Activated T-cell treated with anti-CD3 and anti-CD28 coated beads, Interleukin-2, amount 50 U/mL, for 24 hours (primary cell): ENCODE measurements around the gene CLEC19A.

Experiments used
- DNase-seq: peaks from one replicate; pipeline ENCODE4 v3.0.0-alpha.2; 2020
- H3K27ac Mint-ChIP-seq: 2 replicates; pipeline ENCODE4 v1.8.0; 2020; ENCODE audit warnings: mild to moderate bottlenecking, mixed read lengths
- H3K27me3 Mint-ChIP-seq: 2 replicates; pipeline ENCODE4 v1.8.0; 2020; ENCODE audit warnings: mixed read lengths
- H3K36me3 Mint-ChIP-seq: 2 replicates; pipeline ENCODE4 v1.8.0; 2020; ENCODE audit warnings: low read depth, mixed read lengths
- H3K4me1 Mint-ChIP-seq: 2 replicates; pipeline ENCODE4 v1.8.0; 2020; ENCODE audit warnings: low read depth, mixed read lengths
- H3K4me3 Mint-ChIP-seq: 2 replicates; pipeline ENCODE4 v1.8.0; 2020; ENCODE audit warnings: mild to moderate bottlenecking, moderate library complexity, mixed read lengths
- H3K9me3 Mint-ChIP-seq: 2 replicates; pipeline ENCODE4 v1.8.0; 2020; ENCODE audit warnings: mixed read lengths

CLEC19A gene

GRCh38 chr16:19285431-19285830 is at the start of gene CLEC19A:
Gene CLEC19A (plus strand): TSS chr16:19285731. CDS start chr16:19285852, 121 bp downstream.
- no peak within 1 kb of the TSS for H3K4me3 Mint-ChIP-seq
- H3K9me3 Mint-ChIP-seq = no peaks in the 10 kb centered on the region
- no peaks in the 10 kb centered on the region for H3K36me3 Mint-ChIP-seq
- no peak within 1 kb of the TSS for H3K27ac Mint-ChIP-seq
- peaks cover 20% of the 10 kb centered on the region for H3K27me3 Mint-ChIP-seq
- H3K4me1 Mint-ChIP-seq = peaks cover 6% of the 10 kb centered on the region
- DNase-seq = no peak

- no peak overlapping the region for H3K27ac Mint-ChIP-seq
- no peak for DNase-seq
- no peak overlapping the region for H3K4me3 Mint-ChIP-seq
- H3K4me1 Mint-ChIP-seq = no peaks in the 10 kb centered on the region
- no peaks in the 10 kb centered on the region for H3K36me3 Mint-ChIP-seq
- H3K9me3 Mint-ChIP-seq = peaks cover 21% of the 10 kb centered on the region
- H3K27me3 Mint-ChIP-seq = no peaks in the 10 kb centered on the region
Observed at GRCh38 chr16:19235886-19236285, 49.6 kb upstream of the CLEC19A start.

- no peak for DNase-seq
Observed at GRCh38 chr16:19236561-19237209, 48.8 kb upstream of the CLEC19A start.

GRCh38 chr16:19238406-19238805 is 47.1 kb upstream of the CLEC19A start:
- Mint-ChIP-seq H3K4me3 (no peak overlapping the region), H3K9me3 (peaks cover 21% of the 10 kb centered on the region), H3K4me1 (no peaks in the 10 kb centered on the region), H3K27ac (no peak overlapping the region), H3K36me3 (no peaks in the 10 kb centered on the region), H3K27me3 (no peaks in the 10 kb centered on the region)
- no peak for DNase-seq

More at GRCh38 chr16:19236561-19237209, 48.8 kb upstream of the CLEC19A start:
- no peaks in the 10 kb centered on the region for H3K4me1 Mint-ChIP-seq
- no peak overlapping the region for H3K4me3 Mint-ChIP-seq
- no peak overlapping the region for H3K27ac Mint-ChIP-seq
- H3K27me3 Mint-ChIP-seq = no peaks in the 10 kb centered on the region
- H3K9me3 Mint-ChIP-seq = peaks cover 21% of the 10 kb centered on the region
- no peaks in the 10 kb centered on the region for H3K36me3 Mint-ChIP-seq

- Mint-ChIP-seq H3K27ac (no peak overlapping the region), H3K36me3 (no peaks in the 10 kb centered on the region), H3K27me3 (no peaks in the 10 kb centered on the region), H3K4me3 (no peak overlapping the region), H3K4me1 (no peaks in the 10 kb centered on the region), H3K9me3 (peaks cover 21% of the 10 kb centered on the region)
- no peak for DNase-seq
Observed at GRCh38 chr16:19239511-19240155, 45.9 kb upstream of the CLEC19A start.

- Mint-ChIP-seq H3K27me3 (no peaks in the 10 kb centered on the region), H3K27ac (no peak overlapping the region), H3K4me1 (no peaks in the 10 kb centered on the region), H3K9me3 (peaks cover 14% of the 10 kb centered on the region), H3K36me3 (no peaks in the 10 kb centered on the region), H3K4me3 (no peak overlapping the region)
- DNase-seq = no peak
Observed at GRCh38 chr16:19240494-19240893, 45.0 kb upstream of the CLEC19A start.

GRCh38 chr16:19241512-19241911 is 44.0 kb upstream of the CLEC19A start:
- no peak for DNase-seq
- Mint-ChIP-seq H3K9me3 (peaks cover 5% of the 10 kb centered on the region), H3K4me3 (no peak overlapping the region), H3K27me3 (no peaks in the 10 kb centered on the region), H3K27ac (no peak overlapping the region), H3K36me3 (no peaks in the 10 kb centered on the region), H3K4me1 (no peaks in the 10 kb centered on the region)

- Mint-ChIP-seq H3K4me3 (no peak overlapping the region), H3K9me3 (peaks cover 3% of the 10 kb centered on the region), H3K36me3 (no peaks in the 10 kb centered on the region), H3K4me1 (no peaks in the 10 kb centered on the region), H3K27me3 (no peaks in the 10 kb centered on the region), H3K27ac (no peak overlapping the region)
- DNase-seq = no peak
Observed at GRCh38 chr16:19242186-19242585, 43.3 kb upstream of the CLEC19A start.

- H3K9me3 Mint-ChIP-seq = peaks cover 3% of the 10 kb centered on the region
- H3K4me1 Mint-ChIP-seq = no peaks in the 10 kb centered on the region
- H3K36me3 Mint-ChIP-seq = no peaks in the 10 kb centered on the region
Observed at GRCh38 chr16:19242987-19243575, 42.5 kb upstream of the CLEC19A start.

GRCh38 chr16:19245326-19245925 is 40.1 kb upstream of the CLEC19A start:
- Mint-ChIP-seq H3K36me3 (no peaks in the 10 kb centered on the region), H3K9me3 (no peaks in the 10 kb centered on the region), H3K4me3 (no peak overlapping the region), H3K27me3 (no peaks in the 10 kb centered on the region), H3K27ac (no peak overlapping the region), H3K4me1 (no peaks in the 10 kb centered on the region)
- DNase-seq = no peak

More at GRCh38 chr16:19242987-19243575, 42.5 kb upstream of the CLEC19A start:
- Mint-ChIP-seq H3K27ac (no peak overlapping the region), H3K4me3 (no peak overlapping the region), H3K27me3 (no peaks in the 10 kb centered on the region)
- DNase-seq = no peak

GRCh38 chr16:19252904-19253303 is 32.6 kb upstream of the CLEC19A start:
- no peak for DNase-seq
- H3K36me3 Mint-ChIP-seq = no peaks in the 10 kb centered on the region
- no peak overlapping the region for H3K27ac Mint-ChIP-seq
- no peaks in the 10 kb centered on the region for H3K4me1 Mint-ChIP-seq
- no peaks in the 10 kb centered on the region for H3K9me3 Mint-ChIP-seq
- H3K4me3 Mint-ChIP-seq = no peak overlapping the region
- peaks cover 17% of the 10 kb centered on the region for H3K27me3 Mint-ChIP-seq

- H3K27ac Mint-ChIP-seq = no peak overlapping the region
- no peaks in the 10 kb centered on the region for H3K4me1 Mint-ChIP-seq
- H3K27me3 Mint-ChIP-seq = peaks cover 18% of the 10 kb centered on the region
- DNase-seq = no peak
- no peaks in the 10 kb centered on the region for H3K36me3 Mint-ChIP-seq
- no peaks in the 10 kb centered on the region for H3K9me3 Mint-ChIP-seq
- H3K4me3 Mint-ChIP-seq = no peak overlapping the region
Observed at GRCh38 chr16:19254611-19255010, 30.9 kb upstream of the CLEC19A start.

GRCh38 chr16:19264123-19264673 is 21.3 kb upstream of the CLEC19A start:
- no peaks in the 10 kb centered on the region for H3K36me3 Mint-ChIP-seq
- no peak overlapping the region for H3K4me3 Mint-ChIP-seq
- H3K27ac Mint-ChIP-seq = no peak overlapping the region
- DNase-seq = no peak
- no peaks in the 10 kb centered on the region for H3K4me1 Mint-ChIP-seq
- peaks cover 5% of the 10 kb centered on the region for H3K27me3 Mint-ChIP-seq
- peaks cover 7% of the 10 kb centered on the region for H3K9me3 Mint-ChIP-seq

- no peak overlapping the region for H3K27ac Mint-ChIP-seq
- H3K4me3 Mint-ChIP-seq = no peak overlapping the region
- no peaks in the 10 kb centered on the region for H3K36me3 Mint-ChIP-seq
- no peak for DNase-seq
- H3K27me3 Mint-ChIP-seq = no peaks in the 10 kb centered on the region
- peaks cover 7% of the 10 kb centered on the region for H3K9me3 Mint-ChIP-seq
- H3K4me1 Mint-ChIP-seq = no peaks in the 10 kb centered on the region
Observed at GRCh38 chr16:19265380-19265930, 20.1 kb upstream of the CLEC19A start.
